Upper lobe of left lung (tissue), 4 donors: Measurements from ENCODE around the gene TVP23C.

Experiments
- EP300 ChIP-seq, 4 donors: sonication (generic); formaldehyde crosslinking; IDR thresholded peaks; one replicate each; pipeline ENCODE4 v1.5.1; 2017; ENCODE audit warnings: antibody characterized with exemption in 4 of 4, control low read depth in 2 of 4
- POLR2A ChIP-seq, 4 donors: fragments of 450-650 bp; IDR thresholded peaks; one replicate each; pipeline ENCODE4 v1.5.1; 2016 to 2017; ENCODE audit warnings: antibody characterized with exemption in 4 of 4, mild to moderate bottlenecking in 2 of 4
- POLR2AphosphoS5 ChIP-seq, 2 donors: sonication (generic); formaldehyde crosslinking; IDR thresholded peaks; one replicate each; pipeline ENCODE4 v1.5.1; 2017; ENCODE audit warnings: antibody characterized with exemption in 2 of 2
- TF ChIP-seq, protein P1 (sequence below), 6 experiments: fragments of 450-650 bp in 4 of 6; fragments of 200-600 bp in 2 of 6; sonication (generic) in 2 of 6; IDR thresholded peaks; one replicate each; pipeline ENCODE4 v1.5.1; 2016 to 2019; ENCODE audit warnings: antibody characterized with exemption in 6 of 6

DNA sequence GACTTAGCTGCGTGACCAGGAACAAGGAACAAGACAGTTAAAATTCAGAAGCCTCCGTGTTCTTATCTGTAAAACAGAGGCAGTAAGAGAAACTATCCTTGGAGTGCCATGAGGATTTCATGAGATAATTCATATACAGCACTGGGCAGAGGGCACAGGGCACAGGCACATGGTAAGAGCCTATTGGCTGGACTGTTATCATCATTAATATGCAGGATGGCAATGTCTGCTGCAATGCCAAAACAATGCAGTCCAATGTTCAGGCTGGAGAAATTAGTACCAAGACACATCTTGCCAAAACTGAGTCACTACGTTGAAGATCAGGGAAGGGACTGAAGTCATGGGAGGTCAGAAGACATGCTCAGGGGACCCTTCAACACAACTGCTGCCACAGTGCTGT is 109.5 kb downstream of the TVP23C start:
- no peak for TF ChIP-seq EP300 (IDR thresholded peaks at IDR 0.05)
- TF ChIP-seq, protein P1, sequence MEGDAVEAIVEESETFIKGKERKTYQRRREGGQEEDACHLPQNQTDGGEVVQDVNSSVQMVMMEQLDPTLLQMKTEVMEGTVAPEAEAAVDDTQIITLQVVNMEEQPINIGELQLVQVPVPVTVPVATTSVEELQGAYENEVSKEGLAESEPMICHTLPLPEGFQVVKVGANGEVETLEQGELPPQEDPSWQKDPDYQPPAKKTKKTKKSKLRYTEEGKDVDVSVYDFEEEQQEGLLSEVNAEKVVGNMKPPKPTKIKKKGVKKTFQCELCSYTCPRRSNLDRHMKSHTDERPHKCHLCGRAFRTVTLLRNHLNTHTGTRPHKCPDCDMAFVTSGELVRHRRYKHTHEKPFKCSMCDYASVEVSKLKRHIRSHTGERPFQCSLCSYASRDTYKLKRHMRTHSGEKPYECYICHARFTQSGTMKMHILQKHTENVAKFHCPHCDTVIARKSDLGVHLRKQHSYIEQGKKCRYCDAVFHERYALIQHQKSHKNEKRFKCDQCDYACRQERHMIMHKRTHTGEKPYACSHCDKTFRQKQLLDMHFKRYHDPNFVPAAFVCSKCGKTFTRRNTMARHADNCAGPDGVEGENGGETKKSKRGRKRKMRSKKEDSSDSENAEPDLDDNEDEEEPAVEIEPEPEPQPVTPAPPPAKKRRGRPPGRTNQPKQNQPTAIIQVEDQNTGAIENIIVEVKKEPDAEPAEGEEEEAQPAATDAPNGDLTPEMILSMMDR (IDR thresholded peaks at IDR 0.05) = no peak
- TF ChIP-seq POLR2A (IDR thresholded peaks at IDR 0.05) = no peak
- no peak for TF ChIP-seq POLR2AphosphoS5 (IDR thresholded peaks at IDR 0.05)
